ENCODE measurements around the gene RSU1. TPM values are rescaled to one million over a fixed set of nuclear protein-coding genes. Genes with fewer than 3 reads are reported as not detected.

The RSU1 gene
- total RNA-seq, 2 donors from 2014 or later, result 21.4 to 28.3 TPM

GRCh38 chr10:16603308-16603707, 213.9 kb downstream of the RSU1 start:
- TF ChIP-seq CTCF (IDR thresholded peaks at IDR 0.05) (no peak), POLR2A (IDR thresholded peaks at IDR 0.05) (no peak)
- H3K27me3 ChIP-seq, result no peaks in the 10 kb centered on the region
- no peak overlapping the region for H3K4me3 ChIP-seq
- H3K9me3 ChIP-seq, result no peaks in the 10 kb centered on the region
- 73 to 78% methylated on average over 2 of the region's 2 CpGs for WGBS, 2 donors
- ATAC-seq (no peak), DNase-seq (no peak)
- no peaks in the 10 kb centered on the region for H3K4me1 ChIP-seq
- no peaks in the 10 kb centered on the region for H3K36me3 ChIP-seq (replicated peaks in 1 of 2; ENCODE audit: insufficient read depth in 1 of 2, low read depth in 2 of 2)
- intact Hi-C loops (cut with DNase I), result no loop called here
- H3K27ac ChIP-seq, result no peak overlapping the region

- no peak for ATAC-seq
- WGBS, 2 donors, result 80 to 84% methylated on average over 8 of the region's 8 CpGs
Observed at GRCh38 chr10:16602104-16602775, 215.0 kb downstream of the RSU1 start.

GRCh38 chr10:16599662-16600061, 217.6 kb downstream of the RSU1 start:
- no peak overlapping the region for H3K4me3 ChIP-seq
- no peaks in the 10 kb centered on the region for H3K36me3 ChIP-seq (replicated peaks in 1 of 2; ENCODE audit: insufficient read depth in 1 of 2, low read depth in 2 of 2)
- TF ChIP-seq POLR2A (IDR thresholded peaks at IDR 0.05) (no peak), CTCF (IDR thresholded peaks at IDR 0.05) (no peak)
- H3K4me1 ChIP-seq, result no peaks in the 10 kb centered on the region
- no peak overlapping the region for H3K27ac ChIP-seq
- DNase-seq, result no peak
- intact Hi-C loops (cut with DNase I), result no loop called here
- WGBS, 2 donors, result 59 to 73% methylated on average over 6 to 8 of the region's 8 CpGs
- H3K9me3 ChIP-seq, result no peaks in the 10 kb centered on the region
- H3K27me3 ChIP-seq, result no peaks in the 10 kb centered on the region
- ATAC-seq, result no peak

More at GRCh38 chr10:16602104-16602775, 215.0 kb downstream of the RSU1 start:
- Histone ChIP-seq H3K27me3 (no peaks in the 10 kb centered on the region), H3K4me3 (no peak overlapping the region), H3K9me3 (no peaks in the 10 kb centered on the region), H3K27ac (no peak overlapping the region), H3K4me1 (no peaks in the 10 kb centered on the region), H3K36me3 (replicated peaks in 1 of 2; ENCODE audit: insufficient read depth in 1 of 2, low read depth in 2 of 2) (no peaks in the 10 kb centered on the region)
- DNase-seq, result no peak
- no peak for TF ChIP-seq POLR2A (IDR thresholded peaks at IDR 0.05)
- intact Hi-C loops (cut with DNase I), result no loop called here

- Histone ChIP-seq H3K27ac (no peak overlapping the region), H3K4me1 (no peaks in the 10 kb centered on the region), H3K36me3 (replicated peaks in 1 of 2; ENCODE audit: insufficient read depth in 1 of 2, low read depth in 2 of 2) (no peaks in the 10 kb centered on the region), H3K9me3 (no peaks in the 10 kb centered on the region), H3K4me3 (no peak overlapping the region), H3K27me3 (no peaks in the 10 kb centered on the region)
- intact Hi-C loops (cut with DNase I), result no loop called here
- no peak for ATAC-seq
- no peak for DNase-seq
- WGBS, 2 donors, result 92 to 97% methylated on average over 11 of the region's 11 CpGs
- no peak for TF ChIP-seq CTCF (IDR thresholded peaks at IDR 0.05)
- TF ChIP-seq POLR2A (IDR thresholded peaks at IDR 0.05), result no peak
Observed at GRCh38 chr10:16597656-16598055, 219.6 kb downstream of the RSU1 start.

GRCh38 chr10:16592378-16592777, 224.8 kb downstream of the RSU1 start:
- ATAC-seq (no peak), DNase-seq (no peak)
- WGBS, 2 donors, result 89 to 94% methylated on average over 11 of the region's 11 CpGs
- no peaks in the 10 kb centered on the region for H3K4me1 ChIP-seq
- H3K4me3 ChIP-seq, result no peak overlapping the region
- TF ChIP-seq POLR2A (IDR thresholded peaks at IDR 0.05) (no peak), CTCF (IDR thresholded peaks at IDR 0.05) (no peak)
- H3K36me3 ChIP-seq (replicated peaks in 1 of 2; ENCODE audit: insufficient read depth in 1 of 2, low read depth in 2 of 2), result no peaks in the 10 kb centered on the region
- no peaks in the 10 kb centered on the region for H3K27me3 ChIP-seq
- intact Hi-C loops (cut with DNase I), result no loop called here
- H3K9me3 ChIP-seq, result no peaks in the 10 kb centered on the region
- no peak overlapping the region for H3K27ac ChIP-seq
